ENCODE measurements around the gene B2M. TPM values are rescaled to one million over a fixed set of nuclear protein-coding genes. Genes with fewer than 3 reads are reported as not detected.

The B2M gene
- total and polyA plus RNA-seq, 2 of the 13 experiments (the other 11 are each of a cell fraction or from before 2014, with no cell fraction given) = 784 to 857 TPM

GRCh38 chr15:44663410-44664308 is 47.7 kb upstream of the B2M start, which contains the start of gene SPG11 (continued):
- 0 out of 2 replicates have a peak, but pooled peaks have one; percentile 37 for TF ChIP-seq ZNF576 (CRISPR knock-in tag; IDR thresholded peaks at IDR 0.05)
- TF ChIP-seq MED1 (CRISPR knock-in tag; IDR thresholded peaks at IDR 0.05) = peak; percentile 78
- peak; percentile 71; the same call in 1 of the 2 replicates for TF ChIP-seq ELF3 (CRISPR knock-in tag; IDR thresholded peaks at IDR 0.05)
- TF ChIP-seq ZNF281 (CRISPR knock-in tag; IDR thresholded peaks at IDR 0.05; ENCODE audit: borderline replicate concordance) = peak; percentile 27; the same call in 1 of the 2 replicates
- TF ChIP-seq KDM5B (CRISPR knock-in tag; IDR thresholded peaks at IDR 0.05; ENCODE audit: borderline replicate concordance) = peak; percentile 81
- TF ChIP-seq ZNF678 (CRISPR knock-in tag; IDR thresholded peaks at IDR 0.05) = peak; percentile 85; the same call in 1 of the 2 replicates
- peak; percentile 72; the same call in 1 of the 2 replicates for TF ChIP-seq ZNF562 (CRISPR knock-in tag; IDR thresholded peaks at IDR 0.05; ENCODE audit: borderline replicate concordance)
- TF ChIP-seq IRF1 (CRISPR knock-in tag; IDR thresholded peaks at IDR 0.05; ENCODE audit: low read depth) = no peak
- TF ChIP-seq ZNF567 (CRISPR knock-in tag; IDR thresholded peaks at IDR 0.05; ENCODE audit: borderline replicate concordance) = no peak
- TF ChIP-seq RBAK (CRISPR knock-in tag; IDR thresholded peaks at IDR 0.05) = 0 out of 2 replicates have a peak, but pooled peaks have one; percentile 64
- peak; percentile 95 for TF ChIP-seq ZNF543 (CRISPR knock-in tag; IDR thresholded peaks at IDR 0.05)
- peak; percentile 77; the same call in 1 of the 2 replicates for TF ChIP-seq DNMT1 (CRISPR knock-in tag; IDR thresholded peaks at IDR 0.05)
- no peak for TF ChIP-seq SP1 (IDR thresholded peaks at IDR 0.05)
- peak; percentile 39; the same call in 1 of the 2 replicates for TF ChIP-seq SP1 (CRISPR knock-in tag; IDR thresholded peaks at IDR 0.05)
- peak; percentile 78 for TF ChIP-seq USF2 (IDR thresholded peaks at IDR 0.05; ENCODE audit: low read depth, low read length)
- peak; percentile 89 for TF ChIP-seq USF2 (CRISPR knock-in tag; IDR thresholded peaks at IDR 0.05; ENCODE audit: borderline replicate concordance)
- TF ChIP-seq ZNF639 (CRISPR knock-in tag; conservative IDR thresholded peaks at IDR 0.05) = no peak; the same call in none of the 2 replicates
